Endometrial microvascular endothelial cells (primary cell): ENCODE results near the gene CHTF8. TPM values are rescaled to one million over a fixed set of nuclear protein-coding genes. Genes with fewer than 3 reads are reported as not detected.

ENCODE experiments used
- in situ Hi-C: cut with HindIII; loops from 2 replicates; pipeline ENCODE4 v1.10.0; 2017; ENCODE audit warnings: low sequenced_read_pairs, low pct_unique_long_range_greater_than_20kb; ENCODE audit errors: inconsistent ontology term
- total RNA-seq: library from RNA; depleted of rRNA; stranded (reverse); fragments of >200 nt; gene quantifications from one replicate; pipeline ENCODE4 v1.2.3, GENCODE V29; 2015; ENCODE audit errors: inconsistent ontology term

CHTF8 gene
- total RNA-seq, 1 donor from 2014 or later: 90.3 TPM

DNA sequence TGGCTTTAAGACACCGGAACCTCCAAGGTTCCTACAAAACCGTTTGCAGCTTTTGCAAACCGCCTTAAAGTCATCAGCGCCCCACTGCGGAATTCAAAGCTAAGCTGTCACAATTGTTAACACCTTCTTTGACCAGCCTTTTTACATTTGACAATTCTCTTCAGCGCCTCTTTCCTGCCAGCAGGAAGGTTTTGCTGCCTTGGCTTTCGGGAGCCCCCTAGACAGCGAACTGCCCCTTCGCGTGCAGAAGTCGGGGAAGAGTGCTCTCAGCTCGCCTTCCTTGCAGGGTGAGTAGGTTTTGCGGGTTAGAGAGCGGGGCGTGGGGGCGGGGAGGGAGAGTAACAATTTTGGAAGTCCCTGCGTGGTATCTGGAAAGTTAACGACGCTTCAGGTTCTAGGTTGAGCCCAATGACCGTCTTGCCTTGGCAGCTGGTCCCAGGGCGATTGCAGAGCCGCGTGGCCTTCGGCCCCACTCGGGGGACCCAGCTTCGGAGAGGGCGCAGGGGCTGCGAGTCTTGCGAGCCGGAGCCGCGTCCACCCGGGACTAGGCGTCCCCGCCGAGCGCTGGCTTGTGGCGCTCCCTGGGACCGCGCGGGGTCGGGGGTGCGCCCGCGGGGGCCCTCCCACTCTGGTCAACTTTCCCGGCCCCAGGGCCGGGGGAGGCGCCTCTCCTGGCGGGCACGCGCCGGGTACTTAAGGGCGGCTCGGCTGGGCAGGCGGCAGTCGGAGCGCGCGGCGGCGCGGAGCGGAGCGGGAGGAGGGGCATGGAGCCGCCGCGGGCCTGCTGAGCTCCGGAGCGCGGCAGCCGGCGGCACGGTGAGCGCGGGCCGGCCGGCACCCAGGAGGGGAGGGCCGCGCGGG is 26.7 kb downstream of the CHTF8 start, which contains the start of gene HAS3:
TSS of gene HAS3 (plus strand) at position 153 of the 861 bp plus-strand sequence. CDS start 3,743 bp downstream, outside the sequence.
- in situ Hi-C loops: loop anchor here (25.0 kb wide), 1 partner anchor 193 kb away; no protein-coding TSS in a partner anchor

DNA sequence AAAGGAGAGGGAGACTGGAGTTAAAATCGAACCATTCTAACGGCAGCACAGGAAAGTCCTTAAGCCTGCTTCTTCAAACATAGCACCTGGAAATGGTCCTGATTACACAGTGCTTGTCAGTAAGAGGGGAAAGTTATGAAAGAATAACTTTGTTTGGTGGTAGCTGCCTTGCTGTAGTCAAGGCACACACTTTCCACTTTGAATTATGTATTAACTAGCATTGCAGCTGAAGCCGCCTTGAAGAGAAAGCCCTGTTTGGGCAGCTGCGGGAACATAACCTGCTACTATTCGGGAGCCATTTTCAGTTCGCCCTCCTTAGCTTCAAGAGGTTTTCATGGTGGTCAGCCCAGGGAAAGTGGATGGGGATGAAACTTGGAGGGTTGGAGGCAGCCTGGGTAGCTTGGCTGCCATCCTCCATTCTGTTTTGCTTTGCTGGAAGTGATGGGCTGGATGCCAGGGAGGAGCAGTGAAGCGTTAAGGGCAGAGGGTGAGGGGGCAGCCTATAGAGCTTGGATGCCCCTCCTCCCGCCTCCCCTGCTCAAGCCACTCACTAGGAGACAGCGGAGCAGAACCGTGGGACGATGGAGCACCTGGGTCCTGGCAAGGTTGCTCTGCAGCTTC is 32.2 kb downstream of the CHTF8 start:
- in situ Hi-C loops: loop anchor here (25.0 kb wide), 1 partner anchor 188 kb away; no protein-coding TSS in a partner anchor

DNA sequence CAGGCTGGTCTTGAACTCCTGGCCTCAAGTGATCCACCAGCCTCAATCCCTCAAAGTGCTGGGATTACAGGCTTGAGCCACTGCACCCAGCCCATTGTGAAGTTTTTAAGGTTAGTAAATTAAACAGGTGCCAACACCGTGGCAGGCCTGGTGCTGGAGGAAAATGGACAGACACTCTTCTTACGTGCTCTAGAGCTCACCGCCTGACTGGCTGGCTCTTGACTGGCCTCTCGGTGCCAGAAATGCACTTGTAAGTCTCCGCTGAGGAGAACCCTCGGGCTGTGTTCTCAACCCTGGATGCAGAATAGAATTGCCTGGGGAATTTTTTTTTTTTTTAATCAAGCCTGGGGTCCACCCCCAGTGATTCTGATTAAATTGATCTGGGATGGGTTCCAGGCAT is 37.2 kb downstream of the CHTF8 start:
- in situ Hi-C loops: no loop called here

DNA sequence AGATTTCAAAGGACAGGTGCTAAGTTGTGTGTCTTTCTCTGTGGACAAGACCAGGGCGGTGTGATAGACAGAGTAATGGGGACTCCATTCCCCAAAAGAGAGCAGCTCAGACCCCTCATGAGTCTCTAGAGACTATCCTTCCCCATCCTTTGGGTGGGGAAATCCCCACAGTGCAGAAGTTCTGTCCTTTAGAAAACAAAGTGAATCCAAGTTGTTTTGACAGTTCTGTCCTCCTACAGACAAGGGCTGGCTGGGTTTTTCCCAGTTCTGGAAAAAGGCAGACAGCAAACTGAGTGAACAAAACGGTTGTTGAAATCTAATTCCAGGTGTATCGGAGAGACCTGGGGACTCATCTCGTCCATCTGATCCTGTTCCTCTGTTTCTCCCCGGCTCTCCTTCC is 37.9 kb downstream of the CHTF8 start:
- in situ Hi-C loops: no loop called here

DNA sequence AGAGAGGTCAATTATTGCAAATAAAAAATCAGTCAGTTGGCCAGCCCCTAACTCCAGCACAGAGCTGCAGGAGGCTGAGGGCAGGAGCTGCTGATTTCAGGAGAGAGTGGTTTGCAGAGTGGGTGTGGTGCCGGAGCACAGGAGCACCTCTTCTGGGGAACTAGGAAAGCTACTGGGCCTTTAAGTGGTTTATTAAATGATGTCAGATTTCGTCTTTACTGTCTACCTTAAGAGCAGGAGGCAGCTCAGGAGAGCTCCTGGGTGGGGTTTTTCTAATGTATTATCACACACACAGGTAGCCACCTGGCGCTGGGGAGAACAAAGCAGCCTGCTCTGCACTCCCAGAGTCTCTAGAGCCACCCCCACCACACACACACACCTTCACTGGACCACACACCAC is 38.4 kb downstream of the CHTF8 start:
- in situ Hi-C loops: no loop called here

DNA sequence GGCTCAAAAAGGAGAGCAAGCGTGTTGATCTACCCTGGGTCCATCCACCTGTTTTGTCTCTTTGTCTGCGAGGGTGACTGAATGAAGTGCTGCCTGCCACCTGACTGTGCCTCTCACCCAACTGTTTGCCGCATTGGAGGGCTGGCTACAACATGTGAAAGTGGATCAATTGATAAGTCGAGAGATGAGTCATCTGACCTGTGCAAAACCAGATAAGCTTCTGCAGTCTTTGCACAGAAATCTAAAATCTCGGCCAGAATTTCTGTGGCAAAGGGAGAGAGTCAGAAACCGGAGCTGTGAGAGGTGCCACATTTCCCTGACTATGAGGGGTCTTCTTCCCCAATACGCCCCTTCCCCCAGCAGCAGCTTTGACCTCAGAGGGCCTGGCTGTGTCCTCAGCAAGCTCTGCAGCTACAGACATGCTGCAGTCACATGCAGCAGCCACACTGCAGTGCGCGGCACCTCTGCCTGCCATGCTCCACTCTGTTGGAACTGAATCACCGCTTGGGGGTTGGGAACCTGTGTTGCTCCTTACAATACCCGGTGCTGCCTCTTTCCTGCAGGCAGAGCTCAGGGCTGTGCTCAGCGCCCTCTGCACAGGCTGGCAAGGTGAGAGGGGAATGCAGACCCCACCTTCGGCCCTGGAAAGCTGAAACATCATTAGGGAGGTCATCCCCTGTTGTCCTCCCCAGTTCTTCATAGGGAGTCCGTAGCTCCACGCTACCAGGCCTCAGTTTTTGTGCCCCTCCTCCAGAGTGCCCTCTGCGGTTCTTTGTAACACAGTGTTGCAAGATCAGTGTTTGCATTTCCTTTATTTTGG is 43.1 kb downstream of the CHTF8 start:
- in situ Hi-C loops: no loop called here

DNA sequence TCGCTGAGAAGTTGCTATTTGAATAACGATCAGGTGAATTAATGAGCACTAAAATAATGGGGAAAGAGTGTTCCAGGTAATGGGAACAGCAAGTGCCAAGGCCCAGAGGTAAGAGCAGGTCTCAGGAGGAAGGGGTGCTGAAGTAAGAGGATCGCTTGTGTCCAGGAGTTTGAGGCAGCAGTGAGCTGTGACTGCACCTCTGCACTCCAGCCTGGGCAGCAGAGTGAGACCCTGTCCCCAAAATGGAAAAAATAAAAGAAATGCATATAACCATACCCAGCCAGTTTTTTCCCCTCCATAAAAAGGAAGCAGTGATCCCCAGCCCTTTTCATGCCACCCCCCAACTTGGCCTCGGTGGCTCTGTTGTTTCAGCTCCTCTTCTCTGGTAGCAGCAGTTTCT is 43.7 kb downstream of the CHTF8 start:
- in situ Hi-C loops: no loop called here

DNA sequence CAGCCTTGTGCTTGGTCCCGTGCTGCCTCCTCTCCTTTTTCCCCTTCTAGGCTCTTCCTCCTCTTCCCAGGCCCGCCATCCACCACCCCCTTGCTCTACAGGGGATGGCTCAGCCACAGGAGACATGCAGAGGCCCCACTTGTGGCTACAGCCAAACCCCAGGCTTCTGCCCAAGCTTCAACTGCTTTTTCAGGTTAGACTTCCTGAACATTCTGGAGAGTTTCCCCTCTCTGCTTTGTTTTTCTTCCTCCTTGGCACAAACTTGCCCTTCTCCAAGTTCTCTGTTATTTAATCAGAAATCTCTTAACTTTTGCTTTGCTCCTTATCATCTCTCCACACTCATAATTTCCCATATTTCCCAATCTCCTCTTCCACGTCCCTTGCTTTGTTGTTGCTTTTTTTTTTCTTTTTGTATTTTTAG is 45.2 kb downstream of the CHTF8 start:
- in situ Hi-C loops: no loop called here

DNA sequence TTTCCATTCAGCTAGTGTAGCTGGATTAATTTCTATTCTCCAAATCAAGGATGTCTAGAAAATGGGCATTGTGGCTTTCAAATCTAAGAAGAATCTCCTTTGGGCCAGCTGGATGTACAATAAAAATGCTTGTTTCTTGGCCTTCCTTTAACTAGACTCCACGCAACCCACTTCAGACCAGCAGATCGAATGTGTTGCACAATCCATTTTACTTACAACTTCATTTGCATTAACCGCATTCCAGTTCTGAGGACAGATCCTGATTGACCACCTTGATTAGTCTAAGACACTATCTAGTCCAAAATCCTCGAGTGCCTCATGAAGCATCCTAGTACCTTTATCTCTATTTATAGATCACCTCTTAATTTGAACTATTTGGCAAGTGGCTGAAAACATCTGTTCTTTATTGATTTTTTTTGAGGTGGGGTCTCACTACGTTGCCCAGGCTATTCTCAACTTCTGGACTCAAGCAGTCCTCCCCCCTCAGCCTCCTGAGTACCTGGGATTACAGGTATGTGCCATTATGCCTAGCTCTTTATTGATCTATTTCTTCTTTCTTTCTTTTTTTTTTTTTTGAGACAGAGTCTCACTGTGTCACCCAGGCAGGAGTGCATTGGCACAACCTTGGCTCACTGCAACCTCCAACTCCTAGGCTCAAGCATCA is 47.2 kb downstream of the CHTF8 start:
- in situ Hi-C loops: no loop called here

DNA sequence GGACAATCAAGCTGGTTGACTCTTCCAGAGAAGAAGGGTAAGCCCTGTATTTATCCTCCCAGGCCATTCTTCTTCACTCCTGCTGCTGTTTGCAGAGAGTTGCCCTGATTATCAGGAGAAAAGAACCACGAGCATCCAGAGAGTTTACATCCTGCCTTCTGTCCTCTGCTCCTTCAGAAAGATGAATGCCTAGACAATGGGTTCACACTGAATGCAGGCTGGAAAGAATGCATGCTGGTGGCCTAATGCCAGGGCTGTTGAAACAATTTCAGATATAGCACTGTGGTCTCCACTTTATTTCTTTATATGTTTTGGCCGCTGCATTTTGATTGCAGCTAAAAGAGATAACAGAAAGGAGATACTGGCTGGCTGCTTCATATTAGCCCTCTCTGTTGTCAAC is 48.1 kb downstream of the CHTF8 start:
- in situ Hi-C loops: no loop called here

DNA sequence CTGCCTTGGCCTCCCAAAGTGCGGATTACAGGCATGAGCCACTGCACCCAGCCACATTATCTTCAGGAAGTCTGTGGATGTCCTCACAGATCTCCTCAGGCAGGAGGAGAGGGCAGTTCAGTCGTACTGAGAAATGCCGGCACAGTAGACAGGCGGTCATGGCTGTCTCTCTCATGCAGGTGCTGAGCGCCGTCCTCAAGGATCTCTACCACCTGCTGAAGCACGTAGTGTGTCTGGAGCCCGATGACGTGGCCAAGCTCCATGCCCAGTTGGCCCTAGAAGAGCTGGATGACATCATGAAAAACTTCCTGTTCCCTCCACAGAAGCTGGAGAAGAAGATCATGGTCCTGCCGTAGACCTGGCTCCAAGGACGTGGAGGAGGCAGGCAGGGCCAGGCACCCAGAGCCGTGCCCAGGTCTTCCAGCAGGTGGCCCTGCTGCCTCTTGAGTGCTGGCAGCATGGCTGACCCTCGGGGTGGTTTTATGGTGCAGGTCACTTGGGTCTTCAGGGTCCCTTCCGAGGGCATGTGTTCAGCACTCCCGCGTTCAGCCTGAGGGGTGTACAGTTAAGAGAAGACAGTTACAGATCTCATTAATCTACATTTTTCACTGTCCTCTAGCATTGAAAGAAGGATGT is 49.0 kb downstream of the CHTF8 start:
- in situ Hi-C loops: no loop called here

DNA sequence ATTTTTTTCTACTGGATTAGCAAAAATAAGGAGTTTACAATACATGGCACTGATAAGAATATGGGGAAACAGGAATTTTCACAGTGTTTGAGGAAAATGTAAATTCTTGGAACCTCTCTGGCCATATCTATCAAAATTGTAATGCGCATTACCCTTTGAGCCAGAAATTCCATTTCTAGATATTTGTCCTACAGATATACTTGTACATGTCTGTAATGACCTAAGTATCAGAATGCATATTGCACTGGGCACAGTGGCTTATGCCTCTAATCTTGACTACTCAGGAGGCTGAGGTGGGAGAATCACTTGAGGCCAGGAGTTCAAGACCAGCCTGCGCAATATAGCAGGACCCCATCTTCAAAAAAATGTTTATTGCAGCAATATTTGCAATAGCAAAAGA is 52.7 kb downstream of the CHTF8 start:
- in situ Hi-C loops: no loop called here

DNA sequence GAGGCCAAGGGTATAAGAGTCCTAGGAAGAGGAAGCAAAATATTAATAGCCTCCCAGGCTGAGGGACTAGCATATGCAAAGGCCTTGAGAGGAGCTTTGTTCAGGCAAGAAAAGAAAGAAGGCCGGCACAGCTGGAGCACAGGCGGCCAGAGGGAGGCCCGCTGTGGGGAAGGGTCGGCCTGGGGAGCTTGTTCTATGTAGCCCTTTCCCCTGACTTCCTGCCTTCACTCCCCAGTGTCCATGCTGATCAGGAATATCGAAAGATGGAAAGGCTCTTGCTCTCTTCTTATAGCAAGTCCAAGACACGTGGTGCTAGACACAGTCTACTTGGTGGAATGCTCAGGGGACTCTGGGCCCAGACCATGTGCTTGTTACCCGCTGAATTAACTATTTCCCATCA is 54.3 kb downstream of the CHTF8 start:
- in situ Hi-C loops: no loop called here

DNA sequence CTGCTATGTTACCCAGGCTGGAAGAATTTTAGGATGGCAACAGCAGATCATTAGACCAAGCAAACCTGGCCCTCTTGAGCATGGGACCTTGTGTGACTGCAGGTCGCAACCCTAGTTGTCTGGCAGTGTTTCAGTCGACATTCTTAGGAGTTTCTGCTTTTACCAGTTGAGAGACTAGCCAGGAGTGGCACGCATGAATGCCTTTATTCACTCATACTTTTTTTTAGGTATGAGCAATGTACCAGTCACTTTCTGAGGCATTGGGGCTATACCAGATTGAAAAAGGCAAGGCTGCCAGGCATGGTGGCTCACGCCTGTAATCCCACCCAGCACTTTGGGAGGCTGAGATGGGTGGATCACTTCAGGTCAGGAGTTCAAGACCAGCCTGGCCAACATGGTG is 55.1 kb downstream of the CHTF8 start:
- in situ Hi-C loops: no loop called here

DNA sequence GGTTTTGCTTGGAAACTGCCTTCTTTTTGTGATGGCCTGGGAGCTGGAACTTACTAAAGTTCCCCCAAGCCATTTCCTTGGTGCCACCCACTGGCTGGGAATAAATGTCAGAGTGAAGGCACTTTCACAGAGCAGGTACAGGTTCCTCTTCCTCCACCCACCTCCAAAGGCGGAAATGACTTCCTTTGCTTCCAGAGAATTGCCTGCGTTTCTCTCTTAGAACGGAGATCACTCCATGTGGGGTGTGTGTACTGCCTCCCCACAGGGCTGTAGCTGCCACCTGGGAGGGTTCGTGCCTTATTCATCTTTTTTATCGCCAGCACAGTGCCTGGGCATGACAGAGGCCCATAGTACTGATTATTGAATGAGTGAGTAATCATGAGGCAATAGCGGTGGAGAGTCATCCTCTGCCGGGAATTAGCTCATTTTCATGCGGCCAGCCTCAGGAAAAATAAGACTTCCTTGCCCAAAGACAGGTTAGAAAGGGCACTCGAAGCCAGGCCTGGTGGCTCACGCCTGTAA is 59.1 kb downstream of the CHTF8 start:
- in situ Hi-C loops: no loop called here

DNA sequence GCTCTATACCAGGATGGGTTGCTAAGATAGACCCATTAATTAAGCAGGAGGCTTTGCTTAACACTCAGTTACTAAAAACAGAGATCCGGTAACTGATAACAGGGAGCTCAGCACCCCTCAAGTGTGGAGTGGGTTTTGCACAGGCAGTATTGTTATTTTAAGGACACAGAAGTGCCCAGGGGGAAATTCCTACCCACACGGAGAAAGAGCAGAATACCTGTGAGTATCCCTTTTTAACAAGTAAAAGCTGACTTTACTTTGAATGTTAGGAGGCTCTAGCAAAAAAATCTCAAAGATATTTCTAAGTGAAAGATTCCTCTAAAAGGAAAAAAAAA is 59.8 kb downstream of the CHTF8 start:
- in situ Hi-C loops: no loop called here

DNA sequence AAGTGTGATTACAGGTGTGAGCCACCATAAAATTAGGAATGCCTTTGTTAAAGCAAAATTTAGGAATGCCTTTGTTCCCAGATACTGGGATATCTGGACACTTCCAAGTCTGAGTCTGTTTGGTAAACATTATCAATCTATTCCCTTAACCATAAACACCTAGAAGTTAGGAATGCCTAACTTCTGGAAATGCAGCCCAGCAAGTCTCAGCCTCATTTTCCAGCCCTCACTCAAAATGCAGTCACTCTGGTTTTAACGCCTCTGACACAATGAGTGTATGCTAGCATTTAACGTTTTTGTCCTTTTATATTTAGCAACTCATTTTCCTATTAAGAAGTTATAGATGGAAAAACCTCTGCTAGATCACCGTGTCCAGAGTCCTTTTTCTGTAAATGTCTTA is 61.4 kb downstream of the CHTF8 start:
- in situ Hi-C loops: no loop called here

DNA sequence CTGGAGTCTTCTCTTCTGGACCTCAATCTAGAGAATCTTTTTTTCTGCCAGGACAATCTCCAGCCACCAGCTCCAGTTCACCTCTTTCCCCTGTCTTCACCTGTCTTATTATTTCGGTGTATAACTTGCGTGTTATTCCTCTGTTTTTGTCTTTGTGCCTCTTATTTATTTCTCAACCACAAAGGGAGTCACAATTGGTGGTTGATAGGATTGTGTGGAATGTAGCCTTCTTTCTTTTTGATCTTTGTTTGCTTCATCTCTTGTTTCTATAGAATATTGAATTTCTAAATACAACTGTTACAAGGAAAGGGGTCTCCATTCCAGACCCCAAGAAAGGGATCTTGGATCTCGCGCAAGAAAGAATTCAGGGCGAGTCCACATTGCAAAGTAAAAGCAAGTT is 62.9 kb downstream of the CHTF8 start:
- in situ Hi-C loops: no loop called here
